Measurements from ENCODE around the gene UCHL3. TPM values are rescaled to one million over a fixed set of nuclear protein-coding genes. Genes with fewer than 3 reads are reported as not detected.
A peak's percentile ranks its signal among the peaks of the same experiment; 100 is the strongest.

The UCHL3 gene
- total and polyA plus RNA-seq, 10 of the 15 experiments (the other 5 are each of a cell fraction or from before 2014, with no cell fraction given) = 52.5 to 179 (median 104) TPM

DNA sequence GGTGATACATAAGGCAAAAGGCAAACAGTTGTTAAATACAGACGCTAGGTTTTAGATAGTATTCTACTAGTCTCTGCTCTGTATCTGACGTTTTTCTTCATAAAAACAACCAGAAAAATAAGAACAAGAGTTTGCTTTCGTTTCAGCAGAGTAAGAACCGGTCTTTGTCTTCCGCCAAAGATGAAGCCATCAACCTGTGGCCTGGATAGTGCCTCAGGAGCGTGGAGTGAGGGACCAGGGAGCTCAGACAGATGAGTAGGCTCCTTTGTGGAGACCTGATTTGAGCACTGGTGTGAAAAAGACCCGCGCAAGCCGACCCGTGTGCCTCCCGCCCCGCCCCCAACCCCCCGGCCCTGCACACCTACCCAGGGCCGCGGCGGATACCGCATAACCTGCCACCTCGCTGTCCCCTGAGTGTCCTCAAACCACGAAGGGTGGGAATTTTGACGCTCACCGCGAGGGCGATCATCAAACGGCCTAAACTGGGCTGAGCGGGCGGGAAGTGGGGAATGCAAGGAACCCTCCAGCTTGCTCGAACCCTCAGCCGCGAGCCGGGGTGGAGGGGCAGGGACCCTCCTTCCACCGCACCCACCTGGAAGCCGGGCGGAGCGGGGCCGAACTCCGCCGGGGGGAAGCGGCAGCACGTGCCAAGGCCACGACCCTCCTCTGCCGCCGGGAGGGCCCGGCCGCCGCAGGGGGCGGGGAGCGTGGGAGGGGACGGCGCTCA lies 85.7 kb downstream of the UCHL3 start:
- WGBS (ENCODE audit: insufficient coverage, insufficient replicate concordance, low lambda C conversion rate, missing lambda C conversion rate) = 62% methylated on average over 19 of the region's 49 CpGs
- Histone ChIP-seq H3K4me3 (peak overlapping the region; percentile 86), H3K4me2 (ENCODE audit: control insufficient read depth, insufficient read depth) (peak overlapping the region; percentile 82), H3K9me3 (replicated peaks; ENCODE audit: control insufficient read depth, insufficient read depth, low read length) (no peaks in the 10 kb centered on the region), H3K9ac (ENCODE audit: control insufficient read depth, insufficient read depth, low read length) (peak overlapping the region; percentile 57; the same call in 1 of the 2 replicates), H3K36me3 (ENCODE audit: control insufficient read depth in 2 of 2, insufficient read depth in 2 of 2, low read length in 1 of 2) (no peaks in the 10 kb centered on the region), H2AFZ (ENCODE audit: control insufficient read depth, low read depth, low read length) (peak overlapping the region; percentile 77), H3K27ac (ENCODE audit: control insufficient read depth, insufficient read depth) (no peak overlapping the region), H3K27me3 (replicated peaks in 1 of 2; ENCODE audit: control insufficient read depth in 2 of 2, insufficient read depth in 2 of 2, low read length in 1 of 2) (no peaks in the 10 kb centered on the region), H3K4me1 (ENCODE audit: control insufficient read depth, insufficient read depth, low read length) (no peaks in the 10 kb centered on the region; the same call in 1 of the 2 replicates), H4K20me1 (ENCODE audit: control insufficient read depth, insufficient read depth) (no peaks in the 10 kb centered on the region), H3K79me2 (ENCODE audit: control insufficient read depth, insufficient read depth, low read length) (peaks cover 10% of the 10 kb centered on the region)
- ATAC-seq (no peak), FAIRE-seq (no peak), DNase-seq (ENCODE audit: low read depth, low spot score) (no peak)
- BruUV-seq (replicated peaks) = no TSS peak
- POLR2A ChIA-PET = no interaction called here
- intact Hi-C loops (cut with micrococcal nuclease; ENCODE audit: unreplicated experiment) (loop anchor here (5.0 kb wide), 1 partner anchor 63 kb away; no protein-coding TSS in a partner anchor), in situ Hi-C loops (cut with MboI) (no loop called here)
- CTCF ChIA-PET = interaction anchor here (1.2 to 1.4 kb wide), 2 partner anchors 60 to 85 kb away, joined by 3 read pairs; no protein-coding TSS in a partner anchor
- SMC1A ChIA-PET (ENCODE audit: uncharacterized antibody, unreplicated experiment) = no interaction called here
- RAD21 ChIA-PET (ENCODE audit: unreplicated experiment) = interaction anchor here (0.7 to 1.2 kb wide), 2 partner anchors 85 to 268 kb away, joined by 4 to 6 read pairs; partner anchors contain the start of gene UCHL3
- TF ChIP-seq ATF7 (IDR thresholded peaks at IDR 0.05; ENCODE audit: low read depth) (no peak), BHLHE40 (IDR thresholded peaks at IDR 0.05; ENCODE audit: borderline replicate concordance in 1 of 2, low read depth in 2 of 2, low read length in 1 of 2) (peak; percentile 64 to 90), TCF3 (IDR thresholded peaks at IDR 0.05; ENCODE audit: borderline replicate concordance, insufficient read depth, low read depth, low read length) (0 out of 2 replicates have a peak, but pooled peaks have one; percentile 21), ZZZ3 (IDR thresholded peaks at IDR 0.05; ENCODE audit: control insufficient read depth, insufficient read length, low read depth) (no peak), JUND (IDR thresholded peaks at IDR 0.05; ENCODE audit: low read depth, low read length) (no peak), SREBF1 (IDR thresholded peaks at IDR 0.05; ENCODE audit: low read length) (no peak), RCOR1 (conservative IDR thresholded peaks at IDR 0.05; ENCODE audit: low read depth, low read length) (no peak), RUNX3 (IDR thresholded peaks at IDR 0.05; ENCODE audit: low read length) (peak; percentile 19), YY1 (IDR thresholded peaks at IDR 0.05; ENCODE audit: low read depth, low read length) (no peak), ZNF384 (IDR thresholded peaks at IDR 0.05; ENCODE audit: borderline replicate concordance, low read depth, low read length) (no peak), HDAC6 (IDR thresholded peaks at IDR 0.05; ENCODE audit: unreplicated experiment) (no peak), SMC3 (IDR thresholded peaks at IDR 0.05; ENCODE audit: borderline replicate concordance, low read length) (no peak), ETV6 (conservative IDR thresholded peaks at IDR 0.05 in 1 of 2, IDR thresholded peaks at IDR 0.05 in 1 of 2; ENCODE audit: borderline replicate concordance in 1 of 2, low read depth in 1 of 2) (no peak), EGR1 (IDR thresholded peaks at IDR 0.05; ENCODE audit: borderline replicate concordance in 1 of 2, low read depth in 2 of 2, low read length in 2 of 2) (peak in 1 of 2 experiments; percentile 75; a peak in 2 of 3 replicates), TCF7 (IDR thresholded peaks at IDR 0.05; ENCODE audit: borderline replicate concordance) (no peak), NR2F1 (conservative IDR thresholded peaks at IDR 0.05) (peak; percentile 79; the same call in 1 of the 2 replicates), CREM (IDR thresholded peaks at IDR 0.05; ENCODE audit: low read depth) (no peak)
- TF ChIP-seq, protein P1, sequence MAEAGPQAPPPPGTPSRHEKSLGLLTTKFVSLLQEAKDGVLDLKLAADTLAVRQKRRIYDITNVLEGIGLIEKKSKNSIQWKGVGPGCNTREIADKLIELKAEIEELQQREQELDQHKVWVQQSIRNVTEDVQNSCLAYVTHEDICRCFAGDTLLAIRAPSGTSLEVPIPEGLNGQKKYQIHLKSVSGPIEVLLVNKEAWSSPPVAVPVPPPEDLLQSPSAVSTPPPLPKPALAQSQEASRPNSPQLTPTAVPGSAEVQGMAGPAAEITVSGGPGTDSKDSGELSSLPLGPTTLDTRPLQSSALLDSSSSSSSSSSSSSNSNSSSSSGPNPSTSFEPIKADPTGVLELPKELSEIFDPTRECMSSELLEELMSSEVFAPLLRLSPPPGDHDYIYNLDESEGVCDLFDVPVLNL (IDR thresholded peaks at IDR 0.05; ENCODE audit: low read depth, low read length) = no peak
- TF ChIP-seq, protein P2, sequence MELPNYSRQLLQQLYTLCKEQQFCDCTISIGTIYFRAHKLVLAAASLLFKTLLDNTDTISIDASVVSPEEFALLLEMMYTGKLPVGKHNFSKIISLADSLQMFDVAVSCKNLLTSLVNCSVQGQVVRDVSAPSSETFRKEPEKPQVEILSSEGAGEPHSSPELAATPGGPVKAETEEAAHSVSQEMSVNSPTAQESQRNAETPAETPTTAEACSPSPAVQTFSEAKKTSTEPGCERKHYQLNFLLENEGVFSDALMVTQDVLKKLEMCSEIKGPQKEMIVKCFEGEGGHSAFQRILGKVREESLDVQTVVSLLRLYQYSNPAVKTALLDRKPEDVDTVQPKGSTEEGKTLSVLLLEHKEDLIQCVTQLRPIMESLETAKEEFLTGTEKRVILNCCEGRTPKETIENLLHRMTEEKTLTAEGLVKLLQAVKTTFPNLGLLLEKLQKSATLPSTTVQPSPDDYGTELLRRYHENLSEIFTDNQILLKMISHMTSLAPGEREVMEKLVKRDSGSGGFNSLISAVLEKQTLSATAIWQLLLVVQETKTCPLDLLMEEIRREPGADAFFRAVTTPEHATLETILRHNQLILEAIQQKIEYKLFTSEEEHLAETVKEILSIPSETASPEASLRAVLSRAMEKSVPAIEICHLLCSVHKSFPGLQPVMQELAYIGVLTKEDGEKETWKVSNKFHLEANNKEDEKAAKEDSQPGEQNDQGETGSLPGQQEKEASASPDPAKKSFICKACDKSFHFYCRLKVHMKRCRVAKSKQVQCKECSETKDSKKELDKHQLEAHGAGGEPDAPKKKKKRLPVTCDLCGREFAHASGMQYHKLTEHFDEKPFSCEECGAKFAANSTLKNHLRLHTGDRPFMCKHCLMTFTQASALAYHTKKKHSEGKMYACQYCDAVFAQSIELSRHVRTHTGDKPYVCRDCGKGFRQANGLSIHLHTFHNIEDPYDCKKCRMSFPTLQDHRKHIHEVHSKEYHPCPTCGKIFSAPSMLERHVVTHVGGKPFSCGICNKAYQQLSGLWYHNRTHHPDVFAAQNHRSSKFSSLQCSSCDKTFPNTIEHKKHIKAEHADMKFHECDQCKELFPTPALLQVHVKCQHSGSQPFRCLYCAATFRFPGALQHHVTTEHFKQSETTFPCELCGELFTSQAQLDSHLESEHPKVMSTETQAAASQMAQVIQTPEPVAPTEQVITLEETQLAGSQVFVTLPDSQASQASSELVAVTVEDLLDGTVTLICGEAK (IDR thresholded peaks at IDR 0.05; ENCODE audit: borderline replicate concordance) = no peak
